Keratinocyte (primary cell): ENCODE measurements around the gene ADISSP. TPM values are rescaled to one million over a fixed set of nuclear protein-coding genes. Genes with fewer than 3 reads are reported as not detected.

Source experiments
- DNase-seq: peaks from one replicate; pipeline ENCODE4 v3.0.0-alpha.2; 2011; ENCODE audit warnings: low read depth, missing footprints, low spot score
- FAIRE-seq: peaks from 2 replicates; lab custom pipeline; 2011; peaks lifted over from hg19 to GRCh38; lab: Jason Lieb, UNC
- H2AFZ ChIP-seq: 2 replicates; pipeline ENCODE4 v1.6.0; 2012; ENCODE audit warnings: low read length, control low read depth, inconsistent platforms; ENCODE audit not compliant: control insufficient read depth
- H3K27ac ChIP-seq: 2 replicates; pipeline ENCODE4 v1.5.1; 2011; ENCODE audit warnings: low read length; ENCODE audit not compliant: control insufficient read depth, insufficient read depth
- H3K27me3 ChIP-seq: 3 replicates; pipeline ENCODE4 v1.6.0; 2011; ENCODE audit warnings: low read length; ENCODE audit not compliant: control insufficient read depth, insufficient read depth; ENCODE audit errors: extremely low read depth
- H3K36me3 ChIP-seq, 2 experiments: 2 replicates in 1 of 2; 3 replicates in 1 of 2; pipeline ENCODE4 v1.5.1; 2011; ENCODE audit warnings: low read length in 2 of 2, mild to moderate bottlenecking in 1 of 2; ENCODE audit not compliant: control insufficient read depth in 2 of 2, insufficient read depth in 2 of 2; ENCODE audit errors: extremely low read depth in 1 of 2
- H3K4me1 ChIP-seq: 3 replicates; pipeline ENCODE4 v1.5.1; 2011; ENCODE audit warnings: low read length; ENCODE audit not compliant: control insufficient read depth, insufficient read depth; ENCODE audit errors: extremely low read depth
- H3K4me2 ChIP-seq: 3 replicates; pipeline ENCODE4 v1.6.0; 2011; ENCODE audit warnings: low read depth, low read length; ENCODE audit not compliant: control insufficient read depth, insufficient read depth; ENCODE audit errors: extremely low read depth
- H3K4me3 ChIP-seq, 3 experiments: fragments of 200-600 bp in 1 of 3; sonication (generic) in 1 of 3; 2 replicates in 2 of 3; 3 replicates in 1 of 3; pipeline ENCODE4 v1.5.1; 2011 to 2016; ENCODE audit warnings: low read length in 3 of 3, mild to moderate bottlenecking in 3 of 3, control low read depth in 2 of 3, inconsistent platforms in 1 of 3, low read depth in 1 of 3, mixed read lengths in 1 of 3, mixed run types in 1 of 3, moderate library complexity in 1 of 3; ENCODE audit not compliant: control insufficient read depth in 2 of 3, insufficient read depth in 2 of 3; ENCODE audit errors: extremely low read depth in 1 of 3
- H3K79me2 ChIP-seq: 2 replicates; pipeline ENCODE4 v1.6.0; 2012; ENCODE audit warnings: low read length; ENCODE audit not compliant: control insufficient read depth, insufficient read depth
- H3K9ac ChIP-seq: 3 replicates; pipeline ENCODE4 v1.6.0; 2011; ENCODE audit warnings: low read length; ENCODE audit not compliant: control insufficient read depth, insufficient read depth; ENCODE audit errors: extremely low read depth
- H3K9me1 ChIP-seq: 3 replicates; pipeline ENCODE4 v1.6.0; 2011; ENCODE audit warnings: low read length; ENCODE audit not compliant: control insufficient read depth, insufficient read depth; ENCODE audit errors: extremely low read depth
- H3K9me3 ChIP-seq: 2 replicates; pipeline ENCODE4 v1.5.1; 2012; ENCODE audit warnings: low read depth, low read length; ENCODE audit not compliant: control insufficient read depth
- H4K20me1 ChIP-seq: 3 replicates; pipeline ENCODE4 v1.6.0; 2011; ENCODE audit warnings: low read length; ENCODE audit not compliant: control insufficient read depth, insufficient read depth; ENCODE audit errors: extremely low read depth
- CTCF ChIP-seq, 3 experiments: IDR thresholded peaks in 1 of 3; conservative IDR thresholded peaks in 1 of 3; optimal IDR thresholded peaks in 1 of 3; 2 replicates in 2 of 3; 3 replicates in 1 of 3; pipeline versions ENCODE3 to v1.5.1; 2011; ENCODE audit warnings: low read length in 3 of 3, mild to moderate bottlenecking in 3 of 3, moderate library complexity in 2 of 3, control low read depth in 1 of 3, inconsistent platforms in 1 of 3; ENCODE audit not compliant: insufficient read depth in 2 of 3; ENCODE audit errors: extremely low read depth in 1 of 3
- EZH2 ChIP-seq: IDR thresholded peaks from one replicate; pipeline ENCODE4 v1.6.1; 2012; ENCODE audit warnings: inconsistent platforms, mild to moderate bottlenecking, low read length, moderate library complexity
- dilution Hi-C: fragments of 300-500 bp; cut with MboI; formaldehyde crosslinking; loops from one replicate; pipeline ENCODE4 v1.7.0; 2020; ENCODE audit warnings: low sequenced_read_pairs; ENCODE audit not compliant: extremely low pct_ligation_motif_present
- polyA plus RNA-seq, 5 experiments: library from polyadenylated mRNA; depleted of rRNA in 3 of 5; stranded (reverse) in 3 of 5; stranded (forward) in 1 of 5; unstranded in 1 of 5; fragments of >200 nt; gene quantifications; 1 replicate in 1 of 5; 2 replicates in 3 of 5; 3 replicates in 1 of 5; pipeline versions ENCODE4 v1.2.1 to v1.2.3, GENCODE V29; 2011 to 2012; ENCODE audit warnings: missing spikeins in 2 of 5, low read depth in 1 of 5, low replicate concordance in 1 of 5

Gene ADISSP
- polyA plus RNA-seq, 1 donor (not counting 4 experiments of a cell fraction or from before 2014, with no cell fraction given), result 28.2 TPM

- H4K20me1 ChIP-seq, result no peaks in the 10 kb centered on the region
- H3K79me2 ChIP-seq, result peaks cover 18% of the 10 kb centered on the region
- dilution Hi-C loops, result no loop called here
Measured at GRCh38 chr20:3767110-3767426, 485 bp downstream of the ADISSP start.

GRCh38 chr20:3766422-3767109, 987 bp downstream of the ADISSP start:
- DNase-seq, result no peak
- H3K4me3 ChIP-seq, result peak overlapping the region; percentile 81 to 93 (median 87)
- H3K36me3 ChIP-seq, result peaks cover 0 to 3% of the 10 kb centered on the region in 2 experiments
- H4K20me1 ChIP-seq, result no peaks in the 10 kb centered on the region
- no peak for FAIRE-seq
- peaks cover 18% of the 10 kb centered on the region for H3K79me2 ChIP-seq
- H3K27me3 ChIP-seq, result no peaks in the 10 kb centered on the region
- H2AFZ ChIP-seq, result no peak overlapping the region
- dilution Hi-C loops, result no loop called here
- no peak overlapping the region for H3K27ac ChIP-seq
- no peaks in the 10 kb centered on the region for H3K9me1 ChIP-seq
- peak overlapping the region; percentile 90 for H3K4me2 ChIP-seq
- H3K4me1 ChIP-seq, result peaks cover 21% of the 10 kb centered on the region
- H3K9ac ChIP-seq, result peak overlapping the region; percentile 91
- no peak for TF ChIP-seq EZH2
- no peak for TF ChIP-seq CTCF (optimal IDR thresholded peaks at IDR 0.05 in 1 of 3, IDR thresholded peaks at IDR 0.05 in 1 of 3, conservative IDR thresholded peaks at IDR 0.05 in 1 of 3; ENCODE audit: extremely low read depth in 1 of 3, insufficient read depth in 2 of 3, low read length in 3 of 3)
- H3K9me3 ChIP-seq, result no peaks in the 10 kb centered on the region

More at GRCh38 chr20:3767110-3767426, 485 bp downstream of the ADISSP start:
- Histone ChIP-seq H3K4me1 (peaks cover 21% of the 10 kb centered on the region), H3K36me3 (peaks cover 0 to 3% of the 10 kb centered on the region in 2 experiments), H3K9me1 (no peaks in the 10 kb centered on the region), H3K9me3 (no peaks in the 10 kb centered on the region), H2AFZ (peak overlapping the region; percentile 90), H3K27ac (no peak overlapping the region), H3K9ac (peak overlapping the region; percentile 91), H3K4me2 (peak overlapping the region; percentile 90), H3K27me3 (no peaks in the 10 kb centered on the region), H3K4me3 (peak overlapping the region; percentile 81 to 93 (median 87))
- TF ChIP-seq EZH2, result no peak
- TF ChIP-seq CTCF (optimal IDR thresholded peaks at IDR 0.05 in 1 of 3, IDR thresholded peaks at IDR 0.05 in 1 of 3, conservative IDR thresholded peaks at IDR 0.05 in 1 of 3; ENCODE audit: extremely low read depth in 1 of 3, insufficient read depth in 2 of 3, low read length in 3 of 3), result no peak
- DNase-seq (no peak), FAIRE-seq (no peak)
